CD1c-positive myeloid dendritic cell (primary cell): Measurements from ENCODE around the gene GTF2H4.

Experiments used
- DNase-seq: peaks from one replicate; pipeline ENCODE4 v3.0.0-alpha.2; 2016; ENCODE audit errors: extremely low spot score

The GTF2H4 gene

DNA sequence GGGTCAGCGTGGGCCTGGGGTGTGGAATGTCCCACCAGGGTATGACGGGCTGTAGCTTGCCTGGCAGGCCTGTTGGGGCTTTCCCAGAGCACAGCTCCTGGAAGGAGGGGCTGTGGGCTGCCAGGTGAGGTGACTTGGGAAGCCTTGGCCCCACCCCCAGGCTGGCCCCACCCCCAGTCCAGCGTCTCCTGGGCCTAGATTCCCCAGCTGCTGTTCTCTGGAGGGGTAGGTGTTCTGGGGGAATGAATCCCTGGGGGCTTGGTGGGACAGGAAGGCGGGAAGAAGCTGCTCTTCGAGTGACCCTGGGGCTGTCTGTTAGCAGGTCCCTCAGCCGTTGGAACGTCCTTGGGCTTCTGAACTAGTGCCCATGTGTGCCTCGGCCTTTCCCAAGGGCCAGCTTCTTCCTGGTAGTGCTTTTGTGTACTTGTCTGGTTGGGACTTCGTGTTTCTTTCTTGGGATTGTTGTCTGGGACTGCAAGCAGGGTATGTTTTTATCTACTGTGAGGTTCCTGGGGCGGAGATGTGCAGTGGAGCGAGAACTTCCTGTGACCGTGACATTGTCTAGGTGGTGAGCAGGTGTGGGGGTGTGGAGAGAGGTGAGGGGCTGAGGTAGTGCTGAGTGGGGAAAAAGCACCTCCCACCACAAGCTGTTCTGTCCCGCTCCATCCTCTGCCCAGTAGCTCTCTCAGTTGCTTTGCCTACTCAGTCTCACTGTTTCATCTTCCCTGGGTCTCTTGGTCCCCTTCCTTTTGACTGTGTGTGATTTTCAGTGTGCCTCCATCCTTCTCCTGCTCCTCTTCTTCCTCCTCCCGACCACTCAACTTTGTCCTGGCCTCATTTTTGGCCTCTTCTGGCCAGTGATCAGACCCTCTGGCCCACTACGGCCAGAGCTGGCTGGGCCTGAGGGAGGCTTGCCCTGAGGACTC, 25.0 kb upstream of the GTF2H4 start:
- no peak for DNase-seq

DNA sequence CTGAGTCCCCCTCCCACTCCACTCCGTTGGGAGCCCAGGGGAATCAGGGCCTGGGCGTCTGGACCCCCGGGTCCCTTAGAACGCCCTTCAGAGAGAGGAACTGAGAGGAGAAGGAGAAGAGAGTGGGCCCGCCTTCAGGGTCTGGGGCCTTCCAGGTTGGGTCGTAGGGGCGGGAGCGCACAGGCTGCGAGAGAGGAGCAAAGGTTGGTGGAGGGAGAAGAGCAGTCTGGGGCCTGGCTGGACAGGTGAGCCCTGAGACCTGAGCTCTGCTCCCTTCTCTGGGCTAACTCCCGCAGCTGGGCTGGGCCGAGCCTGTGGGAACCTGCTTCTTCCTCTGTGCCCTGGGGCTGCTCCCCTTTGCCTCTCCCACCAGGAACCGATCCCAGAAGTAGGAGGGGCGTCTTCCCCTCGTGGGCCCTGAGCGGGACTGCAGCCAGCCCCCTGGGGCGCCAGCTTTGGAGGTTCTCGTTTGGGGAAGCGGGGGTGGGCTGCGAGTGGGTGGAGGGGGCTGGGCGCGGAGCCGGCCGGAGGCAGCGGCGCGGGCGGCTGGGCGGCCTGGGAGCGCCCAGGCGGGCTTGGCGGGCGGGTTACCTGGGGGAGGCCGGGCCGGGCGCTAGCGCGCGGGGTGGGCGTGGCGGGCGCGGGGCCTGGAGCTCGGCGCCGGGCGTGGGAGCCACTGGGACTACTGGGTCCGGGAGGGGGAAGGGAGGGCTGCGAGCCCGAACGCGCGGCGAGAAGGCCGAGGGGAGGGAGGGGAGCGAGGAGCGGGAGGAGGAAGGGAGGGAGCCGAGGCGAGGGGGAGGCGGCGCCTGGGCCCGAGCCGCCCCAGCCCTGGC, 24.1 kb upstream of the GTF2H4 start, which contains the start of gene DDR1:
Gene DDR1, plus strand, starts transcription at position 835 of the 836 bp plus-strand sequence. CDS start 4,211 bp downstream, outside the sequence.
- peak; percentile 48 for DNase-seq

DNA sequence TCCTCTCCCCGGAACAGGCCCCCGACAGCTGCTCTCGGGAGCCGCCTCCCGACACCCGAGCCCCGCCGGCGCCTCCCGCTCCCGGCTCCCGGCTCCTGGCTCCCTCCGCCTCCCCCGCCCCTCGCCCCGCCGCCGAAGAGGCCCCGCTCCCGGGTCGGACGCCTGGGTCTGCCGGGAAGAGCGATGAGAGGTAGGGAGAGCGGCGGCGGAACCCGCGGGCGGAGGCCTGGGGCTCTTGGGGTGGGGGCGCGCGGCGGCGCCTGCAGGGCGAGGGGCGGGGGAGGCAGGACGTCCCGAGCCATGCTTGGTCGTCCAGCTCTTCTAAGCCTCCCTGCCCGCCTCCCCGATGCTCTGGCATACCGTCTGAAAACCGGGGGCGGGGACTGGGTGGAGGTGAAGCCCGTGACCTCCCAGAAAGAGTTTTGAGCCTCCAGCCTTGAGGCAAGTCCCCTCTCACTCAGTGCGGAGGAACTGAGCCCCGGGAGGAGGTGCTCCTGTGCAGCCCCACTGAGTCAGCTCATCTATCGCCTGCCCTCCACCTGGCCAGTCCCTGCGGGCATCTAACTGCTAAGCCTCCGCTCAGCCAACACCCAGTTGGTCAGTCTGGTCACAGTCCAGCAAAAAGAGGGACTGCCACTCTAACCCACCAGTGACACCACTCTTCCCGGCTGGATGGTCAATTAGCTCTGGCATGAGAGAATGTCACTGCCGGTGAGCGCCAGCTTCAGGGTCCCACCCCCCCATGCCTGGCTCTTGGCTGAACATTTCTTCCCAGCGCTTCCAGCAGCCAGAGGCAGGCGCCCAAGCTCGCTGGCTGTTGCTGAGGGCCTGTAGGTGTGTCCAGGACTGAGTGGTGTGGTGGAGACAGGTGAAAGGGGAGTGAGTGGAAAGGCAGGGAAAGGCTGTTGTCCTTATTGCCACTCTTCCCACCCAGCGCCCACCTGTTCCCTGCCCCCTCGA, 23.2 kb upstream of the GTF2H4 start:
- DNase-seq: peak; percentile 44

DNA sequence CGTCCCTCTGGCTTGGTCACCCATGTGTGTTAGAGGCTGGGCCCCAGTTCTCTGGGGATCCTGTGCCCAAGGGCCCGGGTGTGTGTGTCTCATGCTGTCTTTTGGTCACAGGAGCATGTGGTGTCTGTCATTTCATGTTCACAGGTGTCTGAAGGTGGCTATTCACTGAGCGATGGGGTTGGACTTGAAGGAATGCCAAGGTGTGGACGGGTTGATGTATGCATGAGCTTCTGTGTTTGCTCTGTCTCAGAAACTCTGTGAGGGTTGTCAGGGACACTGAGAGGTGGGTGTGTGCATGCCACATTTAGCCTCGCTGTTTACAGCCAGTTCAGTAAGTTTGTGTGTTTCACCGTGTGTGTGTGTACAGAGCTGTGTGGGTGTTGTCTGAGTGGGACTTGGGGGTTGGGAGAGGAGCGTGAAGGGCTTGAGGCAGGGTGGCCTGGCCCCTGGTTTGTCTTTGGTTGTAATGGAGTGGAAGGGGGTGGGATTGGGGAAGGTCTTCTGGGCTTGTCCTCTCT, 22.5 kb upstream of the GTF2H4 start:
- DNase-seq: no peak

DNA sequence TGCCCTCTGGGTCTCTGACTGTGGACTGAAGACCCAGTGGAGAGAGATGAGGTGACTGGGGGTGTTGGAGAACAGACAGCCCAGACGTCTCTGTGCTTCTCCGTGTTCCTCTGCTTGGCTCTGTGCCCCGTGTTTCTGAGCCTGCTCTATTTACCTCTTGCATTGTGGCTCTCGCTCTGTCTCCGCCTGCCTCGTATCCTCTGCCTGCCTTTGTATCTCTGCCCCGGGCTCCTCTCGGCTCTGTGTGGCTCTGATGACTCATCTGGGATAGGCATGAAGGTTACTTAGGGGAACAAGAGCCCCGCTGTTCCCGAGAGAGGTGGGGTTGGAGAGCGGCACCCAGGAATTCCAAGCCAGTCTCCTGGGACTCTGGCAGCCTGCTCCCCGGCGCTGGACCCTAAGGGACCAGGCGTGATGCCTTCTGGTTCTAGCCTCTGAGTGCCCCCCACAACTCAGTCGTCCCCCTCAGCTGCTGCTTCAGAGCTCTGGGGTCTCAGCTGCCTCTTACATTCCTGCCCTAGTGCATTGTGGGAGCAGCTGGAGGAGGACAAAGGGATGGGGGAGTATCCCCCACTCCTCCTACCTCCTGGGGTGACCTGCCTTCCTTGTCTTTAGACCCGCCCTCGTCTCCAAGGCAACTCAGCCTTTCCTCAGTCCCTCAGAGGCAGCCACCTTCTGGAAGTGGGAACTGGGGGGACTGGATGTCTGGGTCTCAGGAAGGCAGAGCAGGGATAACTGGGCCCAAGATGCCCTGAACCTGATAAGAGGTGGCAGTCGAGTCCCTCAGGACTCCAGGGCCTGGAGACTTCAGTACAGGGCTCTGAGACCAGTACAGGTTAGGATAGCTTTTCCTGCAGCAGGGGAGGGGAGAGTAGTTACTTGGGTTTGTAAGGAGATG, 21.8 kb upstream of the GTF2H4 start:
- DNase-seq: no peak

DNA sequence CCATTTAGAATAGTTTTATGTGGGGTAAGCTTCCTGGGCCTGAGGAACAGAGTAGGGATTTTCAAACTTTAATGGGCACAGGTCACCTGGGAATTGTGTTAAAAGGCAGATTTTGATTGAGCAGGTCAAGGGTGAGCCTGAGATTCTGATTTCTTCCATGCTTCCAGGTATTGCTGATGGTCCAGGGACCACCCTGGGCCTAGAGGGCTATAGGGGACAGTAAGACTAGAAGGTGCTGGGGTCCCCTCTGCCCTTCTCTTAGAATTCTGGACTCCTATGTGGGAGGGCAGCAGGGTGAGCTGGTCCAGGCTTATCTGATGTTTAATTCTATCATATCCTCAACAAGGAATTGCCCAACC, 21.1 kb upstream of the GTF2H4 start:
- no peak for DNase-seq

DNA sequence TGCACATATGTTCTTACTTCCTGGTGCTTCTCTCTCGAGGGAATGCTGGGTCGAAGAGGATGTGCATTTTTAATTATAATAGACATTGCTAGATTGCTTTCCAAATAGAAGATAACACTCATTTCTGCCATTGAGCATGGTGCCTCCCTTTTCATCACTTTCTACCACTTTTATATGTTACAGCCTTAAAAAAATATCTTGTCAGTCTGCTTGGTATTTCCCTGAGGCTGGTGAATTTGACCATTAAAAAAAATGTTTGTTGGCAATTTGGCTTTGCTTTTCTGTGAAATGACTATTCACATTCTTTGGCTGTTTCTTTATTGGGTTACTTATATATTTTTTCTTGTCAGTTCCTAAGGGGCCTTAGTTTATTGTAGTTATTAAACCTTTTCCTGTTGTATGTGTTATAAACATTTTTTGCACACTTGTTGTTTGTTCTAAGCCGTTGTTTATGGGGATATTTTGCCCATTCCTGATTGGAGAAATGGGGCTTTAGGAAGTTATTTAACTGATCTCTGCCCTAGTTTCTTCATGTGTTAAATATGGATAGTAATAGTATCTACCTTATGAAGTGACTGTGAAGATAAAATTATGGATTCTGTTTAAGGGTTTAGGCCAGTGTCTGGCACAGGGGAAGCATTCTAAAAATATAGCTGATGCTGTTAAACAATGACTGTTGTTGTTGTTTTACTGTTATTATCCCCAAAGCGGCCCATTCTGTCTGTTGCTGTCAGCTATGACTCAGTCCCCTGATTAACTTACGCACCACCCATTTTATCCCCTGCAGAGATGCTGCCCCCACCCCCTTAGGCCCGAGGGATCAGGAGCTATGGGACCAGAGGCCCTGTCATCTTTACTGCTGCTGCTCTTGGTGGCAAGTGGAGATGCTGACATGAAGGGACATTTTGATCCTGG, 19.8 kb upstream of the GTF2H4 start:
- DNase-seq: no peak

DNA sequence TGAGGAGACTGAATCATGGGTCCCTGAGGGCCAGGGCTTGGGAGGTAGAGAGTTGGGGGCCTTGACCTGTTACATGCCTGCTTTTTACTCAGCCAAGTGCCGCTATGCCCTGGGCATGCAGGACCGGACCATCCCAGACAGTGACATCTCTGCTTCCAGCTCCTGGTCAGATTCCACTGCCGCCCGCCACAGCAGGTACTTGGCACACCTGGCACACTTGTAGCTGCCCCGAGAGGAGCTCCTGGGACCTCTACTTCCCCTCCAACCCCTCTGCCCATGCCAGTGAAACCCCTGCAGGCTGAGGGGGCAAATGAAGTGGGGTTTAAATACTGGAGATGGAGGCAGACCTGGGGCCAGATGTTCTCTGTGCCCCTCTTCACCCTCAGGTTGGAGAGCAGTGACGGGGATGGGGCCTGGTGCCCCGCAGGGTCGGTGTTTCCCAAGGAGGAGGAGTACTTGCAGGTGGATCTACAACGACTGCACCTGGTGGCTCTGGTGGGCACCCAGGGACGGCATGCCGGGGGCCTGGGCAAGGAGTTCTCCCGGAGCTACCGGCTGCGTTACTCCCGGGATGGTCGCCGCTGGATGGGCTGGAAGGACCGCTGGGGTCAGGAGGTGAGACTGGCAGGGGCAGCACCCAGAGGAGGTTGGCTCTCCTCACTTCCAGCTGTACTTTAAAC, 19.1 kb upstream of the GTF2H4 start:
- no peak for DNase-seq

DNA sequence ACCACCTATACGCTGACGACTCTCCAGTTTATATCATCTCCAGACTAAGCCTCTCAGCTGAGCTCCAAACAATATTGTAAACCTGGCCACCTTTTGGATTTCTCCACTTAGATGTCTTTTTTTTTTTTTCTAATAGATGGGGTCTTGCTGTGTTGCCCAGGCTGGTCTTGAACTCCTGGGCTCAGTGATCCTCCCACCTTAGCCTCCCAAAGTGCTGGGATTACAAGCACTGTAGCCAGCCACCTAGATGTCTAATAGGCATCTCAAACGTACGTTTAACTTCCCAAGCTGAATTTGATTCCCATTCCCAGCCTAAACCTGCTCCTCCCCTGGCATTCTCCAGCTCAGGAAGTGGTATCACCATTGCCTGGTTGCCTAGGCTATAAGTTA, 18.5 kb upstream of the GTF2H4 start:
- DNase-seq: no peak

DNA sequence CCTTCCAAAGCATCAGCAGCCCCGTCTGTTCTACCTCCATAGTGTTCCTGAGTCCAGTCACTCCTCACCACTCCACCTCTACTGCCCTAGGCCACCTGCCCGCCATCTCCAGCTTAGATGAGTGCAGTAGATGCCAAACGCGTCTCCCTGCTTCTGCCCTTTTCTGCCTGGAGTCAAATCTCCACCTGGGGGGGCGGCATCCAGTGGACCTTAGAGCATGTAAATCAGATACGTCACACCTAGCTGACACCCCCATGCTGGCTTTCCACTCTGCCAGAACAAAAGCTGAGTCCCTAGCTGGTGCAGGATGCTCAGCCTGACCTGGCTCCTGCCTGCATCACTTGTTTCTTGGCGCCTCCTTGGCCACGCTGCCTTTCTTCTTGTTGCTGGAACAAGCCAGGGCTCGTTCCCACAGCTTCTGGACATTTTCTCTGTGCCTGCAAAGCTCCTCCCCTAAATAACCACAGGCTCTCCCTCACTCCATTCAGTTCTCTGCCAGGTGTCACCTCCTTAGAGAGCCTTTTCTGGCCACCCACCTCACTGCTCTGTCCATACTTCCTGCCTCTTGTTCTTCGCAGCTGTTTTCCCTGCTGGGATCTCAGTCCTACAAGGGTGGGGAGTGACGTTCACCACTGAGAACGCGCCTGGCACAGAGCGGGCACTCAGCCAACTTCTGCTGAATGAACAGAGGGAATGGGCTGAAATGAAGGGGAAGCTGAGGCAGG, 17.9 kb upstream of the GTF2H4 start:
- no peak for DNase-seq

DNA sequence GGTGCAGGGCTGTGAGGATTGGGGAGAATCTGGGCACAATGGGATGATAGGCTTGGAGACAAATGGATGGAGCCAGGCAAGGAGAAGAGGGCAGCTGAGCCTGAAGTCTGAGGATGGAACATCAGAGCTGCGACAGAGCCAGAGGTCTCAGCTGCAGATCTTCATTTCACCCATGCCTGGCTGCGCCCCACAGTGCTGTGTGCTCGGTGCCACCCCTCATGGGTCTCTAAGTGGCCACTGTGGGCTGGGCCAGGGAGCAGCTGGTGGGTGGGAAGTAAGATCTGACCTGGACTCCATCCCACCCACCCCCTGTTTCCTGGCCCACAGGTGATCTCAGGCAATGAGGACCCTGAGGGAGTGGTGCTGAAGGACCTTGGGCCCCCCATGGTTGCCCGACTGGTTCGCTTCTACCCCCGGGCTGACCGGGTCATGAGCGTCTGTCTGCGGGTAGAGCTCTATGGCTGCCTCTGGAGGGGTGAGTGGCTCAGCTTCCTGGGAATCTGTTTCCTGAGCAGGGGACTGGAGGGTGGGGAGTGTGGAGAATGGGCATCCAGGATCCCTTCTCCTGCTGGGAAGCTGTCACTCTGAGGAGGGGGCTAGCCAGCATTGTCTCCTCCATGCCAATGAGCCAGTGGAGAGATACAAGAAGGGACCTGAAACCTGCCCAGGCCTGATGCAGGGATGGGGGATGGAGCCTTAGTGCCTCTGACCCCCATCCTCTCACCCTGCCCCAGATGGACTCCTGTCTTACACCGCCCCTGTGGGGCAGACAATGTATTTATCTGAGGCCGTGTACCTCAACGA, 17.2 kb upstream of the GTF2H4 start:
- no peak for DNase-seq

DNA sequence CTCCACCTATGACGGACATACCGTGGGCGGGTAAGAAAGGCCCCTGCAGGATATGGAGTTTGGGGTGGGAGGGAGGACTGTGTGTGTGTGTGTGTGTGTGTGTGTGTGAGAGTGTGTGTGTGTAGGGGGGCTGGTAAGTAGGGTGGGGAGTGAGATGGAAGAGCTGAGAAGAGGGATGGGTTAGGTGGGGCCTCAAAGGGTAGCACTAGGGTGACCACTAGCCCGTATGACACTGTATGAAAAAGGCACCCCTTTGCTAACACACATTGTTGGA, 16.6 kb upstream of the GTF2H4 start:
- no peak for DNase-seq

DNA sequence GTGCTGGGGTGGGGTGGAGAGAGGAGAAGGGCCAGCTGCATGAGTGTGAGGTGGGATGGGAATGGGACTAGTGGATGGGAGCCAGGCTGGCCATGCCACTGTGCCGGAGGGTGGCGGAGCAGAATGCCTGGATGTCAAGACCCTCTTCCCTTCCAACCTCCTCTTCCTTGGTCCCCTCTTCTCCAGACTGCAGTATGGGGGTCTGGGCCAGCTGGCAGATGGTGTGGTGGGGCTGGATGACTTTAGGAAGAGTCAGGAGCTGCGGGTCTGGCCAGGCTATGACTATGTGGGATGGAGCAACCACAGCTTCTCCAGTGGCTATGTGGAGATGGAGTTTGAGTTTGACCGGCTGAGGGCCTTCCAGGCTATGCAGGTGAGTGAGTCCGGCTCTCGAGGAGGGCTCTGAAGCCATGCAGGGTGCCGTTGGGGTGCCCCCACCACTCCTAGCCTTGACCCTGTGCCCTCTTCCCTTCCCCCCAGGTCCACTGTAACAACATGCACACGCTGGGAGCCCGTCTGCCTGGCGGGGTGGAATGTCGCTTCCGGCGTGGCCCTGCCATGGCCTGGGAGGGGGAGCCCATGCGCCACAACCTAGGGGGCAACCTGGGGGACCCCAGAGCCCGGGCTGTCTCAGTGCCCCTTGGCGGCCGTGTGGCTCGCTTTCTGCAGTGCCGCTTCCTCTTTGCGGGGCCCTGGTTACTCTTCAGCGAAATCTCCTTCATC, 16.0 kb upstream of the GTF2H4 start:
- DNase-seq: no peak

DNA sequence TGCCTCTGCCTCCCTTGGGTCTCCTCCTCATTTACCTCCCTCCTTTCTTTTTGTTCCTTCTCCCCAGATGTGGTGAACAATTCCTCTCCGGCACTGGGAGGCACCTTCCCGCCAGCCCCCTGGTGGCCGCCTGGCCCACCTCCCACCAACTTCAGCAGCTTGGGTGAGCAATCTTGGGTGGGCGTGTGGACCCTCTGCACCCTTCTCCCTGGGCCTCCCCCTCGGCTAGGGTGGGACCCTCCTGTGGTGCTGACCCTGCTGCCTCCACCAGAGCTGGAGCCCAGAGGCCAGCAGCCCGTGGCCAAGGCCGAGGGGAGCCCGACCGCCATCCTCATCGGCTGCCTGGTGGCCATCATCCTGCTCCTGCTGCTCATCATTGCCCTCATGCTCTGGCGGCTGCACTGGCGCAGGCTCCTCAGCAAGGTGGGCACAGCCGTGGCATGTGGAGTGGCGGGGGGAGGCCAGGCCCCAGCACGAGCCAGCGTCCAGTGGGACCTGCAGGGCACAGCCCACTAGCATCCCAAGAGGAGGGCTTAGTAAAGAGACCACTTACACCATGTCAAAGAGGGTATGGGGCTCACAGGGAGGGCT, 14.9 kb upstream of the GTF2H4 start:
- no peak for DNase-seq

DNA sequence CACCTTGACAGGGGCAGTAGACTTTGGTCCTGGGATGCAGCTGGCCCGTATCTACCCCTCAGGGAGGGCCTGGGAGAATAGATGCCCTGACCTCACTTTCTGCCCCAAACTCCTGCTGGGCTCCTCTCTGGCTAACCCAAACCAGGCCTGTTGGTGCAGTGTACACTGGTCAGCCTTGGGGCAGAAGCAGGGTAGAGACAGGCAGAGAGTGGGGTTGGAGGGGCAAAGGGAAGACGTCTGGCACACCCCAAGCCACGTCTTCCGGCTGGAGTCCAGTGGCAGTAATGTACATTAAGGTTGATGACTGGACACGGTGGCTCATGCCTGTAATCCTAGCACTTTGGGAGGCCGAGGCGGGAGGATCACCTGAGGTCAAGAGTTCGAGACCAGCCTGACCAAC, 14.3 kb upstream of the GTF2H4 start:
- no peak for DNase-seq

DNA sequence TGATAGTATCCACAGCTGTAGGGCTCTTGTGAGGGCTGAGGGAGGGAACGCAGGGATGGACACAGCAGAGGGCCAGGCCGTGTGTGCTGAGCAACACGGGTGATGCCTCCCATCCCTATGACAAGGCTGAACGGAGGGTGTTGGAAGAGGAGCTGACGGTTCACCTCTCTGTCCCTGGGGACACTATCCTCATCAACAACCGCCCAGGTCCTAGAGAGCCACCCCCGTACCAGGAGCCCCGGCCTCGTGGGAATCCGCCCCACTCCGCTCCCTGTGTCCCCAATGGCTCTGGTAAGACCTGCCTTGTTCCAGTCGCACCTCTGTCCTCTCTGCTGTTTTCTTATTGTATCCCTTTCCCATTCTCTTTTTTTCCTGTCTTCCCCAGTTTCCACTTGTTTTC, 13.6 kb upstream of the GTF2H4 start:
- no peak for DNase-seq
